ENCODE measurements around the gene PDE6D. TPM values are rescaled to one million over a fixed set of nuclear protein-coding genes. Genes with fewer than 3 reads are reported as not detected.

Gene PDE6D
- polyA plus RNA-seq, 1 donor, result 26.9 TPM

DNA sequence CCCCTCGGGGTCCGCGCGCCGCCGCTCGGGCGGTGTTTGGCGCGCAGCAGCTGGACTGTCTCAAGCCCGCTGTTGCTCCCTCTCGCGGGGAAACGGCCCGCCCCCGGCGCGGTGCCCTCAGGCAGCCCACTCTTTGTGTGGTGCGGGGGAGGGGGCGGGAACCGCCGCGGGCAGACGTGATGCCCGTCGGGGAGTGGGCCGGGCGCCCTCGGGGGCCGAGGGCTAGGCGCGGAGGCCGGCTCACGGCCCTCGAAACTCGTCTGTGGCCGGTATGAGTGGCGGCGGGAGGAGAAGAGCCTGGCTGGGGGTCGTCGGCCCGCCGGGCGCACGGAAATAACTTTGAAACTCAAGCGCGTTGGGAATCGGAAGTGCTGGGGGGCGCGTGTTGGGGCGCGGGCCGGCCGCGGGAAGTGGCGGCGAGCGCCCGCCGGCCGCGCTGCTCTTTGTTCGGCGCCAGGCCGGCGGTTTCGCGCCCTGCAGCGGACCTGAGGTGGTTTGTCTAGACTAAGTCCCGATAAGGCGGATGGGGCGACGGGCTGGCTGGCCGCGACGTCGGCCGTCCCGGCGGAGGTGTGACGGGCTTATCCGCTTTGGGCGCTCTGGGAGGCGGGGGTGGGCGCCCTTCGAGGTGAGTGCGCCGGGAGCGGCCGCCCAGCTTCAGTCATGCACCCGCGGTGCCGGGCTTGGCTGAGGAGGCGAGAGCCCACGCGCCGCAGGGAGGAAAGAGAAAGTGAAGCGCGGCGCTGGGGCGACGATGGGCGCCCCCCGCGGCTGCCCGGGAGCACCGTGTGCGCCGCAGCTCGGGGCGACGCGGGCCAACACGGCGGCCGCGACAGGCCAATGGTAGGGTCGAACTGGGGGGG, 72.1 kb downstream of the PDE6D start:
- no peak for DNase-seq

DNA sequence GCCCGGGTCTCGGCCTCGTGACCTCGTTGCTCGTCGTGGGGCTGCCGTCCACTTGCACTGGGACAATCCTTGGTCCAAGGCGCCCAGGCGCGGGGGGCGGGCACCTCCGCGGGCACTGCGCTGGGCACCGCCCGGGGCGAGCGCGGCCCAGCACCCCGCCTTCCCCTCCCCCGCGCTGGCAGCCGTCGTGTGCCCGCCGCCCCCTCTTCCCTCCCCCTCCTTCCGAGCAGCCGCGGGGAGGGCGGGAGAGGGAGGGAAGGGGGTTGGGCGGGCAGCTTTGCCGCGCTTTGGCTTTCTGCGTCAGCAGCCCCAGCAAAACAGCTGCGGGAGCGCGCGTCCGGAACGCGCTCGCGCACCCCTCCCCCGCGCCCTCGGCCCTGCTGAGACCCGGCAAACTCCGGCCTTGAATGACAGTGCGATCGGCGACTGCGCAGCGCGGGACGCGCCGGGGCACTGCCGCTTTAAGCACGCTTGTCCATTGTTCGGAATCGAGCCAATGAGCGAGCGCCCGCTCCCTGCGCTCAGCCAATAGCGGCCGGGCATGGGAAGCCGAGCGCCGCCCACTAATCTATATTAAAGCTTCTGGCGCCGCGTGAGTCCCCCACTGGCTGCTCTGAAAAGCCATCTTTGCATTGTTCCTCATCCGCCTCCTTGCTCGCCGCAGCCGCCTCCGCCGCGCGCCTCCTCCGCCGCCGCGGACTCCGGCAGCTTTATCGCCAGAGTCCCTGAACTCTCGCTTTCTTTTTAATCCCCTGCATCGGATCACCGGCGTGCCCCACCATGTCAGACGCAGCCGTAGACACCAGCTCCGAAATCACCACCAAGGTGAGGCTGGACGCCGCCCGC, 72.9 kb downstream of the PDE6D start, which contains the start of gene PTMA:
PTMA (plus strand) TSS at position 599 of the 846 bp plus-strand sequence; CDS start at position 781, 182 bp downstream.
- peak; percentile 99 for DNase-seq

DNA sequence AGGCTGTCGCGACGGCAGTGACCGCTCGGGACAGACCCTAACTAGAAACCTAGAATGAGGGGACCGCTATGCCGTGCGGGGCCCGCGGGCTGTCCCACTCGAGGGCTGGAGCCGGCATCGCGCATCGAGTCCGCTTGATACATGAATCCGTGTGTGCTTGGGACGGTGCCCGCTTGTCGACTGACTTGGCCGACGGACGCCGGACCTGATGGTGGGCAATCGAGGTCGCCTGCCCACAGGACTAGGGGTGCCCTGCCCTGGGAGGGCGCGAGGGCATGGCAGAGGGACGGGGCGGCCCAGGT, 73.5 kb downstream of the PDE6D start:
- no peak for DNase-seq

DNA sequence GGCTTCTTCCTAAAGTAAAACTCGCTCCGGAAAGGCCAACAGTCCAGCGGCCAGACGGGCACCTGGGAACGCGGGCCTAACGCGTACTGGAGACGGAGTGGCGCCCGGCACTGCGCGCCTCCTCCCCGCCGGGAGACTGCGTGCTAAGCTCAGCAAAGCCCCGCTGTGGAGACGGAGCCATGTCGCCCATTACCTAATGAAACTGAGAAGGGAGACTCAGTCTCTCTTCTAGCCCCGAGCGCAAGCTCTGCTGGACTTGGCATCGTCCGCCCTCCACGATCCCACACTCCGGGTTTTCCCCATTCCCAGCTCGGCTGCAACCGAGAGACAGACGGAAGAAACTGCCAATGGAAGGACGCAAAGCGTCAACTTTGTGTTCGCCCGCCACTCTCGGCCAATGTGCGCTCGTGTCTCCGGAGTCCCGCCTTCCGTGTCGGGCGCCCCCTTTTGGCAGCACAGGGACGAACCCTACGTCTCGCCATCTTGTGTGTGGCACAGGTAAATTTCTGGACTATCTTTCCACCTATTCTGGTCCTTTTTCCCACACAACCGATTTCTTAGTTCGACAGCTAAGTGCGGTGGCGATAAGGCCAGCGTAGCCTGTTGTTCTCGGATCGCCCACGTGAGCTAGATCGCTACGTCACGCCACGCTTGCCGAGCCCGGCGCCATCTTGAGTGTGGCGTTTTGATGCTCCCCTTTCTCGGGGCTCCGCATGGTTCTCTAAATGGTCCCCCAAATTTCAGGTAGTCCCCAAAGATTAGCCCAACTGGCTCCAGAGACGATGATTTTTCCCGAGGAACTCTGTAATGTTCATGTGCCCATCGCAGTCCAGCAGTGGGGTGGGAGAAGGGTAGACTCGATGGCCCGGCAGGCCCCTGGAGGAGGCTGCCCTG, 74.1 kb downstream of the PDE6D start:
- DNase-seq, result peak; percentile 97

DNA sequence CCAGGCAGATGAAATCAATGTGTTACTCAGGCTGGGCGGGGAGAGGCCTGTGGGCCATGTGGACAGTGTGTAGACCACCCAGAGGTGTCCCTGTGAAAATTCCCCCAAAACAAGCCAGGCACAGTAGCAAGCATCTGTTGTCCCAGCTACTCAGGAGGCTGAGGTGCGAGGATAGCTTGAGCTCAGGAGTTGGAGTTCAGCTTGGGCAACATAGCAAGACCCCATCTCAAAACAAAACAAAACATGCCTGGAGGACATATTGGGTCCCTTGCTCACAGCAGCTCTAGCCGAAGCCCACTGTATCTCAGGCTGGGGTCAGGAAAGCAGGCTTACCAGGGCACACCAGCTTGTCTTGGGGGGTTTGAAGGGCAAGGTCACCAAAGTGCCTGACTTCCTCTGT, 77.1 kb downstream of the PDE6D start:
- DNase-seq, result no peak

DNA sequence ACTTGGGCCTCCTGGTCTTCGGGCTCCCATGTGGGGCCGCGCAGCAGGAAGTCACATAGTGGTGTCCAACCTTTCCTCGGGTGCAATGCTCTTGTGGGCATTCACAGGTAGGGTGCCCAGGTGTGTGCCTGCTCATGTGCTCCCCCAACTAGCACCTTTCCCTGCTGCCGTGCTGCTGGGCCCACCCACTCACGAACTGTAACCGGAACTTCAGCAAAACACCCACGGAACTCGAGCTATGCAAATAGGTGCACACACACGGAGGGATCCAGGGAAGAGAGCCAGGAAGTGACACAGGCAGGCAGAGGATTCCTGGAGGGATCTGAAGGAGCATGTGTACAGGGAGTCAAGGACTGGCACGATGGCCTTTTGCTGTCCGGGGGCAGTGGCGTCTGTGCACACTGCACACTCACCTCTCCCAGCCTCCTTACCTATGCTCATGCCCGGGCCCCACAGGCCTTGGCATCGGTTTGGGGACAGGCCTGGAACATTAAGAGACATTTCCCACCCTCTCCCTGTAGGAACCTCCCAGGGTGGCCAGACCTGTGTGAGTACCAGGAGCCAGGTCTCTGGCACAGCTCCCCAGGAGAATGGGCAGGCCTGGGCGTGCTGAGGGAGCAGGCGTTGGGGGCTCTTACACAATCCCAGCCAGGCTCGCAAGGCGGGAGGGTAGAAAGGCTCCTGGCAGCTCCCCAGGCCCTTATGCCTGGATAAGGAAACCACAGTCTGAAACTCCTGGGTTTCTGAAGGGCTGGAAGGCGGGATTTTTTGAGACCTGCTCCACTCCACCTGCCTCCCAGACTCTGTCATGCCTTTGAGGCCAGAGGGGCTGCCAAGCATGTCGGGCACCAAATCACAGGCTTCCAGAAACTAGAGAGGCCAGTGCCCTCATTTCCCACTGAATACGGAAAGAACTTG, 79.4 kb downstream of the PDE6D start:
- DNase-seq, result no peak

DNA sequence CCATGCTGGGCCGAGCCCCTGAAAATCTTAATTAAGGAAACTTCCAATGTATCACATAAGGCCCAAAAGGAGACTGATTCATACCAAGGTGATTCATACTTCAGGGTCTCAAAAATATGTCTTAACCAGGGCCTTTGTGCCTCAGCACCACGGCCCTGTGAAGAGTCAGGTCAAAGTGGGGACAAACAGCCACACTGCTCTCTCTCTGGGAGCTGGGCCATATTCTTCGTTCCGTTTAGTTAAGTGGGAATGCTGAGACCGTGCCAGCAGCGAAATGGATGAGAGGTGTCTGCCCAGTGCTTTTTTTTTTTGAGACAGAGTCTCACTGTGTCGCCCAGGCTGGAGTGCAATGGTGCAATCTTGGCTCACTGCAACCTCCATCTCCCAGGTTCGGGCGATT, 82.1 kb downstream of the PDE6D start:
- DNase-seq, result no peak

DNA sequence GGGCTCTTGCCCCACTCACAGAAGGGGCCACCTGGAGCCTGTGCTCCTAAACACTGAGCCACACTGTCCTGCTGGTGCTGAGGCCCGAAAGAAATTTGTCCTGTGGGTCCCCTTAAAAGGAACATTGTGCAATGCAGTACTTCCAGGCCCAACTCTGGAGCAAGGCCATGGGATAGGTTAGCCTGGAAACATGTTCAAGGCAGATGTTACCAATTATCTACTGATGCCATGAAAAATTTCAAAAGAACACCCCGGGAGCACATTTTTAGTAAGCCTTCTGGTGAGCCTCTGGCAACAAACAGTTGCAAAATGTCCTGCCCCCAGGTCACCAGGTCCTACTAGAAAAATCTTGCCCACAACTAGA, 85.1 kb downstream of the PDE6D start:
- no peak for DNase-seq

DNA sequence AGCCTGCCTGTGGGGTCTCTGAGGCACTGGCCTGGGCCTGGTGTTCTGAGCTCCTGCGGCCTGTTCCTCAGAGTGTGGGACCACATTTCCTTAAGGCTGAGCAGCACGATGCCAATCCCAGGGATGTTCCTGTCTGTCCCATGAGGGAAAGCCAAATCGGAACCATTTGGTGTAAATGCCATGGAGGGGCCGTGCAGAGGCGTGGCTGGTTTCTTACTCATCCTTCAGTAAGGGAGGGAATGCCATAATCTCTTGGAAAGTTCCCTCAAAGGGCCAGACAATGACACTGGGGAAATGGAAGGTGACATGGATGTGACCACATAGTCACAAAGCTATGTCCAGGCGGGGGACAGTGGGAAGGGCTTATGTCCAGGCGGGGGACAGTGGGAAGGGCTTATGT, 87.1 kb downstream of the PDE6D start:
- no peak for DNase-seq

DNA sequence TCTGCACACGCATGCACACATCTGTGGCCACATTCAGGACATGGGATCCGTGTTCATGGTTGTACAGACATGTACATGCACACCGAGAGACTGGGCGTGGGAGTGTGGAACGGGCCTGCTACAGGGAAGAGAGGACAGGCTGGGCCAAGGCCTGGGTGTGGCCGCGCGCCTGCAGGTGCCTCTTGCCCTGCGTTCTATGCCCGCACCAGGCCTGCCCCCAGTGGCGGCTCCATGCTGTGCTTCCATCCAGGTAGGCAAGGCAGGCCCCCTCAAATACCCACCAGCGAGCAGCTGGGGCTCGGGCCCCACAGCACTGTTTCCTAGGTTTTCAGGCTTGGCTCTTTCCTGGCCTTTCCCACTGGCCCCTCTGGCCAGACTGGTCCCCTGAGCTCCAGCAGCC, 88.2 kb downstream of the PDE6D start:
- DNase-seq, result no peak

DNA sequence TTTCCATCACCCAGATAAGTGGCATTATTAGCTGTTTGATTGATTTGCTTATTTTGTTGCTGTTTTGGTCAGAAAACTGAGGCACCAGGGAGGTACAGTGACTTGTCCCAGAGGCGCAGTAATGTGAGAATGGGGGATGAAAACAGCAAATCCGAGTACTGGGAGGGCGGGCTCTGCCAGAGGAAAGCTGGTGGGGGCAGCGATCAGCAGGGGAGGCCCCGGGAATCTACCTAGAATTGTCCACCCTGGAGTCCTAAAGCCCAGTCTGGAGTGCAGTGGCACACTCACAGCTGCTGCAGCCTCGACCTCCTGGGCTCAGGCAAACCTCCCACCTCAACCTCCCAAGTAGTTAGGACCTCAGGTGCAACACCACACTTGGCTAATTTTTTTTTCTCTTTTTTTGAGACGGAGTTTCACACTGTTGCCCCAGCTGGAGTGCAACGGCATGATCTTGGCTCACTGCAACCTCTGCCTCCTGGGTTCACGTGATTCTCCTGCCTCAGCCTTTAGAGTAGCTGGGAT, 89.8 kb downstream of the PDE6D start:
- DNase-seq, result no peak

DNA sequence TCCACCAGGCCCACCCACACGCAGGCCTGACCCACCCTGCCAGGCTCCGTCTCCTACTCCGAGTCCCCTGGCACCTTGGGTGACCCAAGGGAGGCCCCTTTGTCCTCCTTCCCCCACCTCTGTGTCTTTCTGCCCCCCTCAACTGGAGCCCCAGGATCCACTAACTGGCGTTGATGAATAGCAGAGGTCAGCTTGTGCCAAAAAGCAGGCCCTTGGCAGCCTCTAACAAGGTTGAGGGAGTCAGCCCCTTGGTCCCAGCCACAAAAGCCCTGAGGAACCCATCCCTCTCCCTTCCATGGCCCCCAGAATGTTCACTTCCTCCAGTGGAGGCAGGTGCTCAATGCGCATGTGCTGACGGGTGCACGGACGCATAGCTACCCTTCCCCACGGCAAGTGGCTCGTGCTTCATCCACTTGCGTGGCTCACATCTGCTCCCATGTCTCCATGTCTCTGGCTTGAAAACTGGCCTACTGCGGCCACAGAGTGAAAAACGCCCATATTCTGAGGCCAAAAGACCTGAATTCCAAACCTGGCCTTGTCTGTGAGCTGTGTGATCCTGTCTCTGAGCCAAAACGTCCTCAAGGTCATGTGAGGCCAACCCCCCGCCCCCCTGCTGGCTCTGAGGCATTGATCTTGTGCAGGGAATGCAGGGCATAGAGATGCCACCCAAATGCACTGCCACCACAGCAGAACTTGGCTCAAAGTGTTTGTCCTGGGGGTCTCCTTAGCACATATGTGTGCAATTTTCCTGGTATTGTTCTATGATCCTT, 91.8 kb downstream of the PDE6D start:
- DNase-seq, result no peak

DNA sequence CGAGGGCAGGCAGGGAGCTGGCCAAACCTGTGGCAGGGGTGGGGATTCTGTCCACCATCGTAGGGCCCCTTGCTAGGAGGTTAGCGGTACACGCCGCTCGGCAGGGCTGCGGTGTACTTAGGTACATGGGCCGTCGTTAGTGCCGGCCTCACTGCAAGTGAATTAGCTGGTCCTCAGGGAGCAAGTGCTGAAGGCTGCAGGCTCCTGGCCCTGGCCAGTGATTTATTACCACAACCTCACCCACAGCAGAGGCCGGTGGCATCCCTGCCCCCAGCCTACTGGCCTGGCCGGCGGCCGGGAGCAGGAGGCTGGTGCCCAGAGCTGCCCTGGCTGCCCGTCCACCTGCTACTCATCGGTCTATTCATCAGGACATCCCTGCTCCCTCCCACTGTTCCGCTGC, 92.4 kb downstream of the PDE6D start:
- DNase-seq, result no peak

DNA sequence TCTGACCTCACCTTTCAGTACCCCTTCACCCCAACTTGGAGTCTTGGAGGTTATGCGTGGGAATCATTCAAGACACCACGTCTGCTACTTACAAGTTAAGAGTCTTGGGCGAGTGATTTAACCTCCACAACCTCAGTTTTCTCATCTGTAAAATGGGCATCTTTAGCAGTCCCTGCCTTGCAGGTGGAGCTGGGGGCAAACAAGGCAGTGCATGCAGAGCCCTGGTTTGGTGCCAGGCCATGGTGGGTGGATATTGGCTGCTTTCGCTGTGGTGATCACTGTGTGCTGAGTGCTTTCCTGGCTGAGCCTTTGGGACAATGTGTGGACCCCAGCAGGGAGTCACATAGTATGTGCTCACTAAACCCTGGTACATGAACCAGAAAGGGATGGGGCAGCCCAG, 93.1 kb downstream of the PDE6D start:
- DNase-seq, result no peak

DNA sequence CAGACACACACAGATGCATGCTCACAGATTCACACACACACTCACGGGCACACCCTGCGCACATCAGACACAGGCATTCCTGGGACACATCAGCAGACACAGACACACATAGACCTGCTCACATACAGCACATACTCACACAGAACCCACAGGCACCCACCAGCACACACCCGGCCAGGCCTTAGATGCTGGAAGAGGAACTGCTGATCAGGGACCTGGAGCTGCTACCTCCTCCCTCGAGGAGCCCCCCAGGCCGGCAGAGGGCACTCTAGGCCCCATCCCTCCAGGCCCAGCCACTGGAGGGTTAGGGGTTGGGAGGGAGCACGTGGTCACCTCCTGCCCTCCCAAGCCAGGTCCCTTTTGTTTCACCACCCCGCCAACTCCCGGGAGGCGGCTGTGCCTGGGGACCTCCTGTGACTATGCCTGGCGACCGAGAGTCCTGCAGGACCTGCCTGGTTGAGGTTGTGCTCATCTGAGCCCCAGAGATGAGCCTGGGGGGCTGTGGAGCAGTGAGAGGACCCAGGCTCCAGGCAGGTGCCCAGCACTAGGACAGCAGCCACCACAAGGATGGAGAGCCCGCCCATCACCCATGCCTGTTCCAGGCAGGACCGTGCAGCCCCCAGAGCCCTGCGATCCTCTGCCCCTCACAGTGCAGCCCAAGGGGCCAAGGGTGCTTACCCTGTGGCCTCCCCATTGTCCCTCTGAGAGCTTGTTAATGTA, 93.8 kb downstream of the PDE6D start:
- no peak for DNase-seq

DNA sequence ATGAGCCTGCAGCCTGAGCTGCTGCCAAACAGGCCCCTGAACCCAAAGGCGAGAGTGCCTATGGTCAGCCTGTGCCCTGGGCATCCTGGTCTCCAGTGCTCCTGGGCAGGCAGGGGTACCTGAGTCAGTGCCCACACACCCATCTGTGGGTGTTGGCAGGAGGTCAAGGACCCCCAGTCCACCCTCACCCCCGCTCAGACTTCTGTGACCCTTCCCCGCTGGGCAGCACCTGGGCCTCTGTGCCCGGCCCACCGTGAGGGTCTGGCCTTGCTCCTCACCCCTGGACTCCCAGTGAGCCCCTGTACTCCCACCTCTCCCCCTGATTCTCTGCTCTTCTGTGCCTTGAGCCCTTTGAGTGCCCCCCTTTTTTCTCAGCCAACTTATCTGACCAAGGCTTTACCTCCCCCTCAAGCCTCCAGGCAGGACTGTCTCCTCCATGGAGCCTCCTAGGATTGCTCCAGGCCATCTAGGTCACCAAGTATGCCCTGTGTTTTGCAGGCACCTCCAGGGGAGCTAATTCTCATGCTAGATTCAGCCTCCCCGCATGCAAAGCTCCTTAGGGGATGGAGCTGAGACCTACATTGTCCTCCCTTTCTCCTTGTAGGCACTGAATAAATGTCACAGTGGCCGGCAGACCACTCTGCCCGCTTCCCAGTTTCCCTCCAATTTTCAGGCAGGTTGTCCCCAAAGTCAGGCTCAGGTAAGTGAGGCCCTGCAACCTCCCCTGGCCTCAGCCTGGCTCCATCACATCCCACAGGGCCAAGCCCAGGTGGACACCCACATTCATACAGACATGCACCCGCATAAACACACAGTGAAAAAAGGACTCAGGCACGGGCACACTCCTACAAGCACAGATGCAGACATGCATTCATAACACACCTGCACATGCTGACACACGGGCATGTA, 94.6 kb downstream of the PDE6D start:
- DNase-seq, result no peak

DNA sequence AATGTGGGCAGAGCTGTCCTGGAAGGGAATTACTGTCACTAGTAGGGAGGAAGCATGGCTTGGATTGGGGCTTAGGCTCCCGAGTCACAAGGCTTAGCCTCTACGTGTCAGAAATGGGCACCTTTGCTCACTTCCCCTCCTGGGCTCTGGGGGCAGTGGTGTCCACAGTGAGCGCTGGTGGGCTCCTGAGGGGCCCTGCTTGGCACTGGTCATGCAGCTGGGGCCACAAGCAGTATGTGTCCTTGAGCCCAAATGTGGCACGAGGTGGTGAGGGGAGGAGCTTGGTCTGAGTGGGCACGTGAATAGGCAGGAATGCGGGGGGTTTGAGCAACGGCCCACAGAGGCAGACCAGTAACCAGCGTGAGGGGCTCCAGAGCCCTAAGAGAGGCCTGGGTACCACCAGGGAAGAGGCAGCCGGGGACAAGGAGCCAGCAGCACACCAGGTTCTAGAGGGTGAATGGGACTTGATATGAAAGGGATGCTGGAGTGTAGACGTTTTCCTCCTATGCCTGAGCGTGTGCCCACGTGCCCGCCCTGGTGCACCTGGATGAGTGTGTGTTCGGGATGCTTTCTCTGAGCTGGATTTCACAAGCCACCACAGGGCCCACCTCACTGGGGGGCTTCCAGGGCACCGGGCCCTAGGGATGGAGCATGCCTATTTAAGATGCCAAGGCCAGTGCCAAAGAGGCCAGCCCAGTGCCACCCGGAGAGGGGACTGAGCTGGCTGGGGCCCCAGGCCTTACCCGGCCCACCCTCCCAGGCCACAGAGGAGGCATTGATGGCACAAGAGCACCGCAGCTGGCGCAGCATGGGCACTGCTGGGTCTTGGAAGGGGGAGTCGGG, 95.5 kb downstream of the PDE6D start:
- DNase-seq, result no peak

Measured in left kidney (tissue), 2 donors.